Measurements from ENCODE around the gene LGALS7.
"Not testable (repeated sequence)": the region's sequence is repeated elsewhere in the genome, so short reads cannot be mapped to it uniquely, and the experiment has no call there.

The LGALS7 gene

GRCh38 chr19:38786572-38787265 lies 13.4 kb upstream of the LGALS7 start:
- Histone ChIP-seq H3K27ac (no peak overlapping the region), H3K4me3 (no peak overlapping the region)
- no peak for DNase-seq (ENCODE audit: low spot score)
- no peak for TF ChIP-seq CTCF (IDR thresholded peaks at IDR 0.05)

GRCh38 chr19:38786061-38786460 lies 12.7 kb upstream of the LGALS7 start:
- not testable (repeated sequence) for H3K27ac ChIP-seq; DNase-seq (ENCODE audit: low spot score)

GRCh38 chr19:38785187-38785699 lies 11.9 kb upstream of the LGALS7 start:
- no peak for DNase-seq (ENCODE audit: low spot score)
- Histone ChIP-seq H3K27ac (no peak overlapping the region), H3K4me3 (no peak overlapping the region)
- no peak for TF ChIP-seq CTCF (IDR thresholded peaks at IDR 0.05)

More at GRCh38 chr19:38786061-38786460, 12.7 kb upstream of the LGALS7 start:
- H3K4me3 ChIP-seq: not testable (repeated sequence)

GRCh38 chr19:38784224-38784623 lies 10.9 kb upstream of the LGALS7 start:
- TF ChIP-seq CTCF (IDR thresholded peaks at IDR 0.05): no peak
- no peak overlapping the region for H3K27ac ChIP-seq
- no peak overlapping the region for H3K4me3 ChIP-seq
- DNase-seq (ENCODE audit: low spot score): no peak

- not testable (repeated sequence) for H3K27ac ChIP-seq; DNase-seq (ENCODE audit: low spot score); H3K4me3 ChIP-seq
These were observed 8.9 kb upstream of the LGALS7 start for GRCh38 chr19:38782212-38782611.

- no peak for DNase-seq (ENCODE audit: low spot score)
- no peak overlapping the region for H3K27ac ChIP-seq
- TF ChIP-seq CTCF (IDR thresholded peaks at IDR 0.05): no peak
These were observed 7.7 kb upstream of the LGALS7 start for GRCh38 chr19:38781058-38781457.

GRCh38 chr19:38780443-38780842 lies 7.1 kb upstream of the LGALS7 start:
- TF ChIP-seq CTCF (IDR thresholded peaks at IDR 0.05): no peak
- DNase-seq (ENCODE audit: low spot score): no peak
- Histone ChIP-seq H3K27ac (no peak overlapping the region), H3K4me3 (no peak overlapping the region)

More at GRCh38 chr19:38781058-38781457, 7.7 kb upstream of the LGALS7 start:
- no peak overlapping the region for H3K4me3 ChIP-seq

GRCh38 chr19:38778733-38779132 lies 5.4 kb upstream of the LGALS7 start:
- H3K4me3 ChIP-seq: no peak overlapping the region
- DNase-seq (ENCODE audit: low spot score): no peak
- H3K27ac ChIP-seq: no peak overlapping the region
- no peak for TF ChIP-seq CTCF (IDR thresholded peaks at IDR 0.05)

Data from coronary artery (tissue), 2 donors.